Ovary (tissue), 9 donors: ENCODE results near the gene PCDHGA9. TPM values are rescaled to one million over a fixed set of nuclear protein-coding genes. Genes with fewer than 3 reads are reported as not detected.
"Not testable (repeated sequence)": the region's sequence is repeated elsewhere in the genome, so short reads cannot be mapped to it uniquely, and the experiment has no call there.

Experiments
- DNase-seq, 5 donors: peaks; one replicate each; pipeline ENCODE4 v3.0.0-alpha.2; 2019 to 2020
- H3K27ac ChIP-seq, 2 donors: fragments of 200-600 bp; one replicate each; pipeline versions ENCODE4 v1.5.1 to v1.8.0; 2019 to 2022
- H3K27me3 ChIP-seq: fragments of 200-600 bp; one replicate; pipeline ENCODE4 v1.8.0; 2022
- H3K36me3 ChIP-seq: fragments of 200-600 bp; sonication (generic); one replicate; pipeline ENCODE4 v1.5.1; 2019
- H3K4me1 ChIP-seq: one replicate; pipeline ENCODE4 v1.8.1; 2013; ENCODE audit warnings: mild to moderate bottlenecking, moderate library complexity; ENCODE audit not compliant: insufficient read depth
- H3K4me3 ChIP-seq: fragments of 200-600 bp; sonication (generic); one replicate; pipeline ENCODE4 v1.5.1; 2017
- H3K9me3 ChIP-seq, 2 donors: fragments of 200-600 bp in 1 of 2; sonication (generic) in 1 of 2; one replicate each; pipeline versions ENCODE4 v1.5.1 to v1.8.1; 2013 to 2019; ENCODE audit warnings: mild to moderate bottlenecking in 1 of 2, moderate library complexity in 1 of 2
- CTCF ChIP-seq, 3 donors: fragments of 450-650 bp in 2 of 3; fragments of 200-600 bp in 1 of 3; IDR thresholded peaks; one replicate each; pipeline versions ENCODE4 v1.5.1 to v1.8.0; 2016 to 2022; ENCODE audit warnings: antibody characterized with exemption in 3 of 3, mild to moderate bottlenecking in 1 of 3
- EP300 ChIP-seq: sonication (generic); formaldehyde crosslinking; IDR thresholded peaks from one replicate; pipeline ENCODE4 v1.6.1; 2017; ENCODE audit warnings: antibody characterized with exemption
- POLR2A ChIP-seq: fragments of 450-650 bp; IDR thresholded peaks from one replicate; pipeline ENCODE4 v1.6.1; 2017; ENCODE audit warnings: antibody characterized with exemption, mild to moderate bottlenecking, moderate library complexity
- WGBS, 3 donors: extraction: QIAGEN DNeasy Blood & Tissue Kit in 1 of 3; methylation state at CpG; one replicate each; pipeline versions ENCODE4 v1.1.5 to v1.1.7; 2013 to 2017; 5-methylcytosine and 5-hydroxymethylcytosine counted together
- intact Hi-C, 4 donors: fragments of 100-400 bp; cut with DNase I; formaldehyde crosslinking; loops; one replicate each; pipeline versions ENCODE4 v1.11.0 to v1.15.1; 2022 to 2023
- polyA plus RNA-seq, 2 donors: library from polyadenylated mRNA; stranded (reverse); fragments of 200-250 nt in 1 of 2; fragments of 350-450 nt in 1 of 2; fragmentation: Illumina TruSeq in 1 of 2; extraction: RNeasy Lipid Tissue Mini Kit (QIAGEN cat#74804) in 1 of 2; gene quantifications; one replicate each; pipeline ENCODE4 v1.2.3, GENCODE V29; 2013 to 2014
- total RNA-seq, 7 donors: library from RNA; depleted of rRNA in 2 of 7; stranded (reverse); fragments of >200 nt in 2 of 7; fragmentation: NEBNext Ultra II Directional in 3 of 7; extraction: Animal tissue kit (Norgen Biotek cat#: 25700) in 3 of 7; gene quantifications; one replicate each; pipeline versions ENCODE4 v1.1.0 to v1.2.4, GENCODE V29; 2016 to 2023
- donor health status: DM: no; HTN: no; CAD: no; lungs with moderate emphysema.
- donor health status: DM: no; HTN: no; CAD: no.
- donor health status: Bipolar disorder and iron deficiency.
- donor health status: DM: yes; HTN: yes; CAD: no.
- donor health status: DM: no; HTN: no; CAD: no.
- donor health status: DM: yes; HTN: yes; CAD: no.

PCDHGA9 gene
- total and polyA plus RNA-seq, 9 donors, result 2.3 to 11.7 (median 8.2) TPM

- H3K4me3 ChIP-seq, result peak within 1 kb of the TSS; percentile 29
- not testable (repeated sequence) for H3K36me3 ChIP-seq, H3K27me3 ChIP-seq, H3K4me1 ChIP-seq
- intact Hi-C loops, result loop anchor here in 1 of 4 donors (10.0 kb wide), 1 partner anchor 147 kb away; no protein-coding TSS in a partner anchor
- peak in 2 of 3 donors; percentile 33 to 47 for TF ChIP-seq CTCF (IDR thresholded peaks at IDR 0.05)
- H3K27ac ChIP-seq, result peak within 1 kb of the TSS in 1 of 2 donors; percentile 16
- H3K9me3 ChIP-seq, result peaks cover 11 to 56% of the 10 kb centered on the region in 2 donors
- WGBS, 3 donors, result 6 to 12% (median 11%) methylated on average over 50 to 51 of the region's 51 CpGs
- peak; percentile 34 to 62 (median 55) for DNase-seq
These were observed 5.4 kb downstream of the PCDHGA9 start, which contains the start of gene PCDHGB6 for GRCh38 chr5:141407790-141408505. Gene PCDHGB6 (plus strand): TSS chr5:141408021. CDS start chr5:141408203, 182 bp downstream.

- 18 to 27% (median 19%) methylated on average over 63 to 64 of the region's 64 CpGs for WGBS, 3 donors
- Histone ChIP-seq H3K27ac (no peak overlapping the region), H3K36me3 (peaks cover 4% of the 10 kb centered on the region), H3K4me3 (no peak overlapping the region), H3K4me1 (peaks cover 2% of the 10 kb centered on the region), H3K9me3 (peaks cover 14 to 55% of the 10 kb centered on the region in 2 donors), H3K27me3 (no peaks in the 10 kb centered on the region)
- no peak for TF ChIP-seq POLR2A
- TF ChIP-seq CTCF (IDR thresholded peaks at IDR 0.05), result no peak
- no peak for TF ChIP-seq EP300
- DNase-seq, result no peak
- intact Hi-C loops, result loop anchor here in 1 of 4 donors (10.0 kb wide), 2 partner anchors 115 to 145 kb away; no protein-coding TSS in a partner anchor
These were observed 7.2 kb downstream of the PCDHGA9 start for GRCh38 chr5:141409598-141410306.

- 52 to 72% (median 58%) methylated on average over 3 of the region's 3 CpGs for WGBS, 3 donors
- intact Hi-C loops, result loop anchor here in 1 of 4 donors (10.0 kb wide), 1 partner anchor 113 kb away; no protein-coding TSS in a partner anchor
- H3K27me3 ChIP-seq, result no peaks in the 10 kb centered on the region
These were observed 9.0 kb downstream of the PCDHGA9 start for GRCh38 chr5:141411575-141411974.

More at GRCh38 chr5:141411575-141411974, 9.0 kb downstream of the PCDHGA9 start:
- no peak for DNase-seq
- Histone ChIP-seq H3K36me3 (peaks cover 4% of the 10 kb centered on the region), H3K27ac (no peak overlapping the region), H3K9me3 (peaks cover 14 to 53% of the 10 kb centered on the region in 2 donors), H3K4me3 (no peak overlapping the region), H3K4me1 (peaks cover 2% of the 10 kb centered on the region)
- no peak for TF ChIP-seq CTCF (IDR thresholded peaks at IDR 0.05)
- no peak for TF ChIP-seq POLR2A
- TF ChIP-seq EP300, result no peak
